Measurements from ENCODE around the gene MXI1. TPM values are rescaled to one million over a fixed set of nuclear protein-coding genes. Genes with fewer than 3 reads are reported as not detected.
A peak's percentile ranks its signal among the peaks of the same experiment; 100 is the strongest.

The MXI1 gene
- total RNA-seq = 75.7 TPM

GRCh38 chr10:110207011-110207804 lies at the start of gene MXI1:
MXI1 (plus strand) TSS chr10:110207605; CDS start chr10:110207809, 204 bp downstream.
- Histone ChIP-seq H3K4me1 (ENCODE audit: insufficient read depth, low read length) (peaks cover 20% of the 10 kb centered on the region), H3K4me3 (ENCODE audit: low read length) (peak within 1 kb of the TSS; percentile 62), H3K27me3 (ENCODE audit: insufficient read depth, low read length) (peaks cover 3% of the 10 kb centered on the region), H3K9me3 (ENCODE audit: low read depth, low read length) (no peaks in the 10 kb centered on the region)

DNA sequence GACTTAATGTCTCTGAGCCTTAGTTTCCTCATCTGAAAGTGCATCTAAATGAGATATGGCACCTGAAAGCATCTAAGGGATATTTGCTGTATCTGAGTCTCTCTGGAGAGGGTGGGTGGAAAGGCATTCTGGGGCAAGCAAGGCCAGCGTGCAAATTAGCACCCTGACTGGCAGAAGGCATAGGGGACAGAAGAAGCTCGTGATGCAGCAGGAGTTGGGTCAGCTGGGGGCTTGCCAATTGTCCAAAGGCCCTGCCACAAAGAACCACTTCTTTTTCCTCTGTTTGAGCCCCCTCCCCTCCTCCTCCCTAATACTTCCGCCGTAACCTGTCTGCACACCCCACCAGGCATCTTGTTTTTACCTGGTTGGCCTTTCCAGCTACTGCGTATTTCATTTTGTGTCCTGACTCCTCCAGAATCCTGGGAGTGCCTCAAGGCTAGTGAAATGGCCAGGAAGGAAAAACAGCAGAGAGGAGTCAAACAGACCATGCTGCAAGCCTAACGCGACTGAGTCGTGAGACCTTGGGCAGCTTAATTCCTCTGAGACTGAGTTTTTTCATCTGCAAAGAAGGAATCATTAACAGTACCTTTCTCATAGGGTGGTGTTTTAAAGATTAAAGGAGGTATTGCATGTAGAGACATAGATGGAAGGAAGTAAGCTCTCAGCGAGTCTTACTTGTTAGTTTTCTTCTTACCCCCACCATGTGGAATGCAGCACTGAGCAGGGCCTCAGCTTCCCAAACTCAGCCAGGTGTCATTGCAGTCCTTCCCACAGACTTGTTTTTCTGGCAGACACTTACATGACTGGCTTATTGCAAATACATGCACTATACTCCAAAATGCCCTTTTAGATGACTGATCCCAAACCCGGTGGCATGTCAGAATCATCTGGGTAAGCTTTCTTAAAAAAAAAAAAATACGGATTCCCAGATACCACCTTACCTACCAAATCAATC lies 49.1 kb upstream of the MXI1 start:
- Histone ChIP-seq H3K27me3 (ENCODE audit: insufficient read depth, low read length) (peaks cover 55% of the 10 kb centered on the region), H3K4me1 (ENCODE audit: insufficient read depth, low read length) (peaks cover 55% of the 10 kb centered on the region), H3K4me3 (ENCODE audit: low read length) (no peak overlapping the region), H3K9me3 (ENCODE audit: low read depth, low read length) (no peaks in the 10 kb centered on the region)

- H3K9me3 ChIP-seq (ENCODE audit: low read depth, low read length) = no peaks in the 10 kb centered on the region
- H3K4me3 ChIP-seq (ENCODE audit: low read length) = no peak overlapping the region
- peaks cover 55% of the 10 kb centered on the region for H3K4me1 ChIP-seq (ENCODE audit: insufficient read depth, low read length)
- peaks cover 50% of the 10 kb centered on the region for H3K27me3 ChIP-seq (ENCODE audit: insufficient read depth, low read length)
Observed at GRCh38 chr10:110160081-110160480, 47.3 kb upstream of the MXI1 start.

GRCh38 chr10:110160522-110160921 lies 46.9 kb upstream of the MXI1 start:
- H3K4me1 ChIP-seq (ENCODE audit: insufficient read depth, low read length) = peaks cover 55% of the 10 kb centered on the region
- H3K27me3 ChIP-seq (ENCODE audit: insufficient read depth, low read length) = peaks cover 49% of the 10 kb centered on the region
- H3K4me3 ChIP-seq (ENCODE audit: low read length) = no peak overlapping the region
- H3K9me3 ChIP-seq (ENCODE audit: low read depth, low read length) = no peaks in the 10 kb centered on the region

DNA sequence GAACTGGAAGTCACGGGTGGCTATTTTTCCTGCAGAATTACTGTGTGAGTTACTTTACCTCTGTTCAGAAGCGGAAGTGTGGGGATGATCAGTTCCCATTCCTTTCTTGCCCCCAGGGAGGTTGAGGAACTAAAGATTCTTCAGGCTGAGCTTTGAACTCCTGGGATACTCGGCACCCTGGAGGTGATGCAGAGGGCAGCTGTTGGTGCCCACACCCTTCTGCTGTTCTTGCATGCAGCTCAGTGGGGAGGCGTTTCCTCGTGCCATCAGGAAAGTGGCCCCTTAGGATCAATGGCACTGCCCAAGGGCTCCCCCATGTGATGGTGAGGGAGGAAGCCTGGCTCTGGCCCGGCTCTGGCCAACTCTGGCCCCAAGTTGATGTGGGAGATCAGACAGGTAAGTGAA lies 44.7 kb upstream of the MXI1 start:
- peaks cover 35% of the 10 kb centered on the region for H3K4me1 ChIP-seq (ENCODE audit: insufficient read depth, low read length)
- H3K9me3 ChIP-seq (ENCODE audit: low read depth, low read length) = no peaks in the 10 kb centered on the region
- peaks cover 64% of the 10 kb centered on the region for H3K27me3 ChIP-seq (ENCODE audit: insufficient read depth, low read length)
- no peak overlapping the region for H3K4me3 ChIP-seq (ENCODE audit: low read length)

GRCh38 chr10:110163192-110163773 lies 44.1 kb upstream of the MXI1 start:
- no peak overlapping the region for H3K4me3 ChIP-seq (ENCODE audit: low read length)
- H3K9me3 ChIP-seq (ENCODE audit: low read depth, low read length) = no peaks in the 10 kb centered on the region
- H3K4me1 ChIP-seq (ENCODE audit: insufficient read depth, low read length) = peaks cover 35% of the 10 kb centered on the region
- peaks cover 65% of the 10 kb centered on the region for H3K27me3 ChIP-seq (ENCODE audit: insufficient read depth, low read length)

DNA sequence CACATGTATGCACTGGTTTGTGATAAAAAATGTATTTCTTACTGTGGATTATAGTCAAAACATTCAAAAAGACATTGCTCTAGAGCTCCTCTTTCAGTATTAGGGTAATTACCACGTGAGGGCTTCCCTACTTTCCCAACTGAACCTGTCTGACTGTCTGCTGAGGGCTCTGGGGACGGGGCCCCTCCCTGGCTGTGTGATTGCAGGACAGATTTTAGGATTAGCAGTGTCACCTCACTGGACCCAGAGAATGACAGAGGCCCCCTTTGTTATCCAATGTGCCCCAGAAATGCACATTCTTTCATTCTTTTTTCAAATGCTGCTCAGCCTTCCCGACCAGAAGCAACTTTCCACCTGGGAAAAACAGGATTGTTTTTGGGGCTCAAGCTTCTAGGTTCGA lies 43.6 kb upstream of the MXI1 start:
- H3K27me3 ChIP-seq (ENCODE audit: insufficient read depth, low read length) = peaks cover 64% of the 10 kb centered on the region
- peaks cover 34% of the 10 kb centered on the region for H3K4me1 ChIP-seq (ENCODE audit: insufficient read depth, low read length)
- no peak overlapping the region for H3K4me3 ChIP-seq (ENCODE audit: low read length)
- no peaks in the 10 kb centered on the region for H3K9me3 ChIP-seq (ENCODE audit: low read depth, low read length)

- H3K4me1 ChIP-seq (ENCODE audit: insufficient read depth, low read length) = peaks cover 30% of the 10 kb centered on the region
- no peaks in the 10 kb centered on the region for H3K9me3 ChIP-seq (ENCODE audit: low read depth, low read length)
- peaks cover 64% of the 10 kb centered on the region for H3K27me3 ChIP-seq (ENCODE audit: insufficient read depth, low read length)
- H3K4me3 ChIP-seq (ENCODE audit: low read length) = no peak overlapping the region
Observed at GRCh38 chr10:110165239-110165638, 42.2 kb upstream of the MXI1 start.

- H3K27me3 ChIP-seq (ENCODE audit: insufficient read depth, low read length) = peaks cover 61% of the 10 kb centered on the region
- H3K4me1 ChIP-seq (ENCODE audit: insufficient read depth, low read length) = peaks cover 35% of the 10 kb centered on the region
- H3K4me3 ChIP-seq (ENCODE audit: low read length) = no peak overlapping the region
Observed at GRCh38 chr10:110167149-110167548, 40.3 kb upstream of the MXI1 start.

DNA sequence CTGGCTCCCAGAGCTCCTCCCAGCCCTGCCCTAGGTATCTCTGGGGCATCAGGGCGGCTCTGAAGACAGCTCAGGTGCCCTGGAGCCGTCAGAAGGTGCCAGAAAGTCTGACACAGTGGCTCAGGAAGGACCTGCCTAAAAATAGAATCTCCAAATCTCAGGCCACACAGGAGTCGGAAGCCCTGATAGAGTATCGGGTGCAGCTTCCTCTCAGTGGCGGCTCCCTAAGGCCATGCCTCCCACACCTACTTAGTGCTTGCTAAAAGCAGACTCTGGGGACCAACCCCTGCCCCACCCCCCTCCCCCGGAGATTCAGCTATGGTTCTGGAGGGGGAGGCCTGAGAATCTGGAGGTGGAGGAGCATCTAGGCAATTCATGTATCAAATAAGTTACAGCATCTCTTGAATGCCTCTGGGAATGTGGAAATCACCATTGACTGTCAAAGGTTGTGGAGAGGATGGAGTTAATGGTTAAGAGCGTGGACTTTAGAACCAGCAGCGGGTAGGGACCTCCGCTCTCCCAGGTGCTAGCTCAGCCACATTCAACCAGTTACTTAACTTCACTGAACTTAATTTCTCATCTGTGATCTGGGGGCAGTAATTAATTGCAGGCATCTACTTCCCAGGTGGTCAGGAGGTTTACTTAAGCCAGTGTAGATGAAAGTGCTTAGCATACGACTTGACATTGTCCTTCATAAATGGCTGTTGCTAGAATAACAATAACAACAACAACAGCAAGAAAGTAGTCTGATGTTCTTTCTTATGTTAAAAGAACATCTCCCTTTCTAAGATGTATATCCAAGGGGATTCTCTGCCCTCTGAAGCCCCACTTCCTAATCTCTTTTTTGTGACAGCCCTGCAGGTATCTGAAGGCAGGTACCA lies 38.6 kb upstream of the MXI1 start:
- Histone ChIP-seq H3K27me3 (ENCODE audit: insufficient read depth, low read length) (peaks cover 68% of the 10 kb centered on the region), H3K9me3 (ENCODE audit: low read depth, low read length) (no peaks in the 10 kb centered on the region), H3K4me3 (ENCODE audit: low read length) (no peak overlapping the region), H3K4me1 (ENCODE audit: insufficient read depth, low read length) (peaks cover 26% of the 10 kb centered on the region)

More at GRCh38 chr10:110167149-110167548, 40.3 kb upstream of the MXI1 start:
- no peaks in the 10 kb centered on the region for H3K9me3 ChIP-seq (ENCODE audit: low read depth, low read length)

- H3K9me3 ChIP-seq (ENCODE audit: low read depth, low read length) = no peaks in the 10 kb centered on the region
- H3K27me3 ChIP-seq (ENCODE audit: insufficient read depth, low read length) = peaks cover 72% of the 10 kb centered on the region
- H3K4me3 ChIP-seq (ENCODE audit: low read length) = no peak overlapping the region
- H3K4me1 ChIP-seq (ENCODE audit: insufficient read depth, low read length) = peaks cover 26% of the 10 kb centered on the region
Observed at GRCh38 chr10:110169586-110169985, 37.8 kb upstream of the MXI1 start.

DNA sequence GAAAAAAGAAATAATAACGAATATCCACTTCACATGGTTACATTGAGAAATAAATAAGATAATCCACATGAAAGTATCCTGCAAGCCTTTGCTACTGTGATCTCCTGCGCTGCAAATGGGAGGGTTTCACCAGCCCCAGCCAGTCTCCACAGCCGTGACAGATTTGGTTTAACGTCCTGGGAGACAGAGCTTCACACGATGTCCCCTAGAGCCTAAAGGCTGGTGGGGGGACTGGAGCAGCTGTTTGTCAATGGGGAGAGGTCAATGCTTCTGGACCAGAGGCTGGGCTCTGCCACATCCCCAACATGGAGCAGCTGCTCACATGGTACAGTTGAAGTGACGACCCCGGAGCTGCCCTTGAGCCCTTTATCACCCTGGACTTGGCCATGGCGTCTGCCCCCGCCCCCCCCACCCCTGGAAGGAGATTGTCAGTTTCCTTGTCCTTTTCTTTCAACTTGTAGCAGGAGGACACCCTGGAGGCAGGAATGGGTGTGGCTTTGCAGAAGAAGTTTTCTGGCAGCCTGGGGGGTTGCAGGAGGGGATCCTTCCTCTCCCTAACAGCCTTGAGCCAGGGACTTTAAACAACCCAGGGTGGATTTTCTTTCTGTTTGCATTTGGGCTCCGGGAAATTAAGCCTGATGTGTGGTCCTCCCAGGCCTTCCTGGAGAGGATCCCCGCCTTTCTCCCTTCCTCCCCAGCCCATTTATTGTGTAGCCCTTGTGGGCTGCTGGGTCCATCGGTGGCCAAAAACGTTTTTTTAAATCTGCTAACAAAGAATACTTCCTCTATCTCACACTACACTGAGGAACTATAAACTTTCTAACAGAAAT lies 37.0 kb upstream of the MXI1 start:
- Histone ChIP-seq H3K9me3 (ENCODE audit: low read depth, low read length) (no peaks in the 10 kb centered on the region), H3K4me1 (ENCODE audit: insufficient read depth, low read length) (peaks cover 26% of the 10 kb centered on the region), H3K4me3 (ENCODE audit: low read length) (no peak overlapping the region), H3K27me3 (ENCODE audit: insufficient read depth, low read length) (peaks cover 69% of the 10 kb centered on the region)

GRCh38 chr10:110171032-110171431 lies 36.4 kb upstream of the MXI1 start:
- H3K4me1 ChIP-seq (ENCODE audit: insufficient read depth, low read length) = peaks cover 28% of the 10 kb centered on the region
- no peaks in the 10 kb centered on the region for H3K9me3 ChIP-seq (ENCODE audit: low read depth, low read length)
- H3K27me3 ChIP-seq (ENCODE audit: insufficient read depth, low read length) = peaks cover 63% of the 10 kb centered on the region
- no peak overlapping the region for H3K4me3 ChIP-seq (ENCODE audit: low read length)

All from mononuclear cell (primary cell).